Endodermal cell (in vitro differentiated cells): Measurements from ENCODE around the gene DNAJB11. TPM values are rescaled to one million over a fixed set of nuclear protein-coding genes. Genes with fewer than 3 reads are reported as not detected.
"Not testable (repeated sequence)": the region's sequence is repeated elsewhere in the genome, so short reads cannot be mapped to it uniquely, and the experiment has no call there.

ENCODE experiments used
- DNase-seq: peaks from one replicate; pipeline ENCODE4 v3.0.0-alpha.2; 2017
- H3K27ac ChIP-seq: 2 replicates; pipeline ENCODE4 v1.5.1; 2013; ENCODE audit warnings: mild to moderate bottlenecking, low read depth, low read length, moderate library complexity
- H3K27me3 ChIP-seq: 2 replicates; pipeline ENCODE4 v1.6.1; 2013; ENCODE audit warnings: mild to moderate bottlenecking, low read length, moderate library complexity; ENCODE audit not compliant: insufficient read depth, control insufficient read depth, poor library complexity, severe bottlenecking
- H3K36me3 ChIP-seq: 2 replicates; pipeline ENCODE4 v1.7.0; 2013; ENCODE audit warnings: mild to moderate bottlenecking, low read length, moderate library complexity; ENCODE audit not compliant: control insufficient read depth, insufficient read depth
- H3K4me1 ChIP-seq: one replicate; pipeline ENCODE4 v1.7.0; 2013; ENCODE audit warnings: low read length; ENCODE audit not compliant: control insufficient read depth, insufficient read depth
- H3K4me3 ChIP-seq: 2 replicates; pipeline ENCODE4 v1.5.1; 2013; ENCODE audit warnings: mild to moderate bottlenecking, low read length, moderate library complexity
- H3K9ac ChIP-seq: 2 replicates; pipeline ENCODE4 v1.6.1; 2013; ENCODE audit warnings: mild to moderate bottlenecking, low read length, moderate library complexity; ENCODE audit not compliant: poor library complexity, severe bottlenecking; ENCODE audit errors: extremely low read depth
- H3K9me3 ChIP-seq: 2 replicates; pipeline ENCODE4 v1.6.1; 2013; ENCODE audit warnings: mild to moderate bottlenecking, low read length, moderate library complexity; ENCODE audit not compliant: control insufficient read depth
- H3K27ac Mint-ChIP-seq: 2 replicates; pipeline ENCODE4 v1.8.0; 2020; ENCODE audit warnings: mixed read lengths
- H3K27me3 Mint-ChIP-seq: 2 replicates; pipeline ENCODE4 v1.8.0; 2021; ENCODE audit warnings: mild to moderate bottlenecking, mixed read lengths; ENCODE audit not compliant: insufficient read depth
- H3K36me3 Mint-ChIP-seq: 2 replicates; pipeline ENCODE4 v1.8.0; 2020; ENCODE audit warnings: low read depth, mixed read lengths
- H3K4me1 Mint-ChIP-seq: 2 replicates; pipeline ENCODE4 v1.8.0; 2020; ENCODE audit warnings: mixed read lengths
- H3K4me3 Mint-ChIP-seq: 2 replicates; pipeline ENCODE4 v1.8.0; 2020; ENCODE audit warnings: mild to moderate bottlenecking, moderate library complexity, mixed read lengths
- H3K9me3 Mint-ChIP-seq: 2 replicates; pipeline ENCODE4 v1.8.0; 2020; ENCODE audit warnings: mild to moderate bottlenecking, mixed read lengths
- WGBS, 2 experiments: methylation state at CpG; one replicate each; pipeline versions ENCODE4 v1.1.5 to v1.1.7; 2013; ENCODE audit warnings: missing lambda C conversion rate in 2 of 2, mixed read lengths in 1 of 2; ENCODE audit not compliant: insufficient coverage in 1 of 2, insufficient read length in 1 of 2; 5-methylcytosine and 5-hydroxymethylcytosine counted together
- total RNA-seq, 2 donors: library from RNA; stranded (reverse); fragmentation: NEBNext Ultra II Directional in 1 of 2; extraction: Animal tissue kit (Norgen Biotek cat#: 25700) in 1 of 2; gene quantifications; 2 replicates in 1 of 2; 3 replicates in 1 of 2; pipeline ENCODE4 v1.2.1, GENCODE V29; 2021
- TF ChIP-seq, protein P1 (sequence below): fragments of 200-600 bp; sonication (generic); conservative IDR thresholded peaks from 2 replicates; pipeline ENCODE4 v1.5.0; 2021; ENCODE audit warnings: antibody characterized with exemption, mild to moderate bottlenecking

Gene DNAJB11
- total RNA-seq, 2 donors from 2014 or later = 59.8 to 81.5 TPM

DNA sequence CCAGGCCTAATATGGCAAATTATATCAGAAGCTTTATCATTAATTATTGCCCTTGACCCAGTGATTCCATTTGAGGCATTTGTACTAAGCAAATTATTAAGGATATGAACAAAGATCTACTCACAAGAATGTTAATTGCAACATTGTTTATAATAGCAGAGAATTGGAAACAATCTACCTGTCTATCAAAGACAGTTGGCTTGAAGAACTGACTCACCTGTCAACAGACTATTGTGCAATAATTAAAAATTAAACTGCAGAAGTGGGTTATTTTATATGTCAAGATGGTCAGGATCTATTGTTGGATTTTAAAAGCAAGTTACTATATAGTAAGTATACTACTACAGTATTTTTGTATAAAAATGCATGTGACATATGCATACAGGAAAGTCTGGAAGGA lies 63.0 kb downstream of the DNAJB11 start:
- no peaks in the 10 kb centered on the region for H3K9me3 ChIP-seq
- Mint-ChIP-seq H3K27me3 (peaks cover 12% of the 10 kb centered on the region), H3K4me1 (peaks cover 8% of the 10 kb centered on the region), H3K4me3 (no peak overlapping the region), H3K9me3 (no peaks in the 10 kb centered on the region), H3K27ac (no peak overlapping the region), H3K36me3 (no peaks in the 10 kb centered on the region)
- H3K27ac ChIP-seq = no peak overlapping the region
- H3K36me3 ChIP-seq = no peaks in the 10 kb centered on the region
- no peak overlapping the region for H3K4me3 ChIP-seq
- no peak for DNase-seq
- TF ChIP-seq, protein P1, sequence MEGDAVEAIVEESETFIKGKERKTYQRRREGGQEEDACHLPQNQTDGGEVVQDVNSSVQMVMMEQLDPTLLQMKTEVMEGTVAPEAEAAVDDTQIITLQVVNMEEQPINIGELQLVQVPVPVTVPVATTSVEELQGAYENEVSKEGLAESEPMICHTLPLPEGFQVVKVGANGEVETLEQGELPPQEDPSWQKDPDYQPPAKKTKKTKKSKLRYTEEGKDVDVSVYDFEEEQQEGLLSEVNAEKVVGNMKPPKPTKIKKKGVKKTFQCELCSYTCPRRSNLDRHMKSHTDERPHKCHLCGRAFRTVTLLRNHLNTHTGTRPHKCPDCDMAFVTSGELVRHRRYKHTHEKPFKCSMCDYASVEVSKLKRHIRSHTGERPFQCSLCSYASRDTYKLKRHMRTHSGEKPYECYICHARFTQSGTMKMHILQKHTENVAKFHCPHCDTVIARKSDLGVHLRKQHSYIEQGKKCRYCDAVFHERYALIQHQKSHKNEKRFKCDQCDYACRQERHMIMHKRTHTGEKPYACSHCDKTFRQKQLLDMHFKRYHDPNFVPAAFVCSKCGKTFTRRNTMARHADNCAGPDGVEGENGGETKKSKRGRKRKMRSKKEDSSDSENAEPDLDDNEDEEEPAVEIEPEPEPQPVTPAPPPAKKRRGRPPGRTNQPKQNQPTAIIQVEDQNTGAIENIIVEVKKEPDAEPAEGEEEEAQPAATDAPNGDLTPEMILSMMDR = no peak
- H3K27me3 ChIP-seq = no peaks in the 10 kb centered on the region
- H3K9ac ChIP-seq = no peak overlapping the region
- H3K4me1 ChIP-seq = no peaks in the 10 kb centered on the region

DNA sequence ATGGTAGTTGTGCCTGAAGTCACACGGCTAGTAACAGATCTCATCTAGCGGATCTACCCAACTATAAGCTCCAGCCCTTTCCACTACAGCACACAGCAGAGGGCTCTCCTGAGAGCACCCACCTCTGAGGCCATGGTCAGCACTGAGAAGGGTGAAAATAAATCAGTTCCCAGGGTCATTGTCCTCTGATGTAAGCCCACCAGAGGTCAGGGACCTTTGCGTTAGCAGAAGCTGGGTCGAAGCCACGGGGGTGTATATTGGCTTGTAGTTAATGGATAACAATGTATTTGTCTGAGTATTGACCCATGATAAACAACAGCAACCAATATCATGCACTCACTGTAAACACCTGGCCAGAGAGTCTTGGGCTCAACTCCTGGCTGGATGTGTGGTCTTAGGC lies 63.7 kb downstream of the DNAJB11 start:
- H3K4me3 Mint-ChIP-seq, H3K4me1 ChIP-seq, H3K27ac ChIP-seq, H3K4me1 Mint-ChIP-seq, H3K4me3 ChIP-seq, DNase-seq, H3K9ac ChIP-seq, H3K27me3 ChIP-seq, H3K36me3 ChIP-seq, H3K36me3 Mint-ChIP-seq, H3K9me3 Mint-ChIP-seq, H3K27ac Mint-ChIP-seq, H3K9me3 ChIP-seq: not testable (repeated sequence)
- 91% methylated on average over 5 of the region's 5 CpGs; no CpG with 5 or more reads in 1 of the 2 experiments for WGBS, 2 experiments
- H3K27me3 Mint-ChIP-seq = peaks cover 12% of the 10 kb centered on the region

Other genes starting within 250 kb of the DNAJB11 start
- gene DGKG, start 208.5 kb upstream of the DNAJB11 start, total RNA-seq = 1 to 10 TPM in 1 of 2 donors, under 1 TPM in 1; 0.86 to 1.8 TPM
- gene CRYGS, start 26.3 kb upstream of the DNAJB11 start, total RNA-seq = 1 to 10 TPM; 2.0 to 2.4 TPM
- 10 to 100 TPM; 11.9 to 14.0 TPM for gene TBCCD1, start 3.4 kb upstream of the DNAJB11 start, total RNA-seq
- not detected for gene AHSG, start 42.3 kb downstream of the DNAJB11 start, total RNA-seq
- gene FETUB, start 69.7 kb downstream of the DNAJB11 start, total RNA-seq = not detected
- gene HRG, start 95.3 kb downstream of the DNAJB11 start, total RNA-seq = not detected
- not detected for gene KNG1, start 146.6 kb downstream of the DNAJB11 start, total RNA-seq
- gene EIF4A2, start 212.9 kb downstream of the DNAJB11 start, total RNA-seq = 100 to 1,000 TPM; 329 TPM
- gene RFC4, start 235.8 kb downstream of the DNAJB11 start, total RNA-seq = 100 to 1,000 TPM in 1 of 2 donors, 10 to 100 TPM in 1; 57.6 to 111 TPM